K562 (cell line): ENCODE results near the gene PDLIM7. TPM values are rescaled to one million over a fixed set of nuclear protein-coding genes. Genes with fewer than 3 reads are reported as not detected.

ENCODE experiments used
- BCLAF1 ChIP-seq, 2 experiments: fragments of 450-650 bp in 1 of 2; IDR thresholded peaks; 2 replicates each; pipeline ENCODE4 v1.6.1; 2011 to 2017; ENCODE audit warnings: low read depth in 2 of 2, antibody characterized with exemption in 1 of 2, borderline replicate concordance in 1 of 2, low read length in 1 of 2, mild to moderate bottlenecking in 1 of 2, mixed read lengths in 1 of 2; ENCODE audit not compliant: control insufficient read depth in 1 of 2
- E2F1 ChIP-seq: sonication (generic); formaldehyde crosslinking; IDR thresholded peaks from 2 replicates; pipeline ENCODE4 v1.8.1; 2023; ENCODE audit warnings: mild to moderate bottlenecking, missing genetic modification reagents, moderate library complexity
- FIP1L1 ChIP-seq: fragments of 200-400 bp; formaldehyde crosslinking; IDR thresholded peaks from 2 replicates; pipeline ENCODE4 v1.6.1; 2018; ENCODE audit warnings: mild to moderate bottlenecking, low read depth, low read length; ENCODE audit not compliant: poor library complexity, severe bottlenecking
- FOXP4 ChIP-seq: sonication (generic); formaldehyde crosslinking; IDR thresholded peaks from 2 replicates; pipeline ENCODE4 v1.8.0; 2022; ENCODE audit warnings: mild to moderate bottlenecking, missing genetic modification reagents, borderline replicate concordance
- HEY1 ChIP-seq: fragments of 250-450 bp; sonication (Bioruptor Pico); IDR thresholded peaks from 2 replicates; pipeline ENCODE4 v1.5.0; 2020; ENCODE audit warnings: mild to moderate bottlenecking, moderate library complexity, borderline replicate concordance
- JUNB ChIP-seq: fragments of 450-650 bp; formaldehyde crosslinking; conservative IDR thresholded peaks from 2 replicates; pipeline ENCODE4 v1.4.0; 2020; ENCODE audit warnings: mild to moderate bottlenecking
- MNT ChIP-seq, 2 experiments: fragments of 450-650 bp; conservative IDR thresholded peaks; 2 replicates each; pipeline ENCODE4 v1.6.1; 2017; ENCODE audit warnings: mild to moderate bottlenecking in 2 of 2, moderate library complexity in 2 of 2
- MTF1 ChIP-seq: fragments of 250-450 bp; sonication (Bioruptor Pico); IDR thresholded peaks from 2 replicates; pipeline ENCODE4 v1.9.0; 2021; ENCODE audit warnings: moderate library complexity, mild to moderate bottlenecking, inconsistent platforms, borderline replicate concordance
- NKRF ChIP-seq: fragments of 450-650 bp; IDR thresholded peaks from 2 replicates; pipeline ENCODE4 v1.6.1; 2016; ENCODE audit warnings: borderline replicate concordance
- RBM34 ChIP-seq: fragments of 200-400 bp; formaldehyde crosslinking; IDR thresholded peaks from 2 replicates; pipeline ENCODE4 v1.6.1; 2018; ENCODE audit warnings: low read length, borderline replicate concordance; ENCODE audit not compliant: insufficient read depth
- RFX1 ChIP-seq: fragments of 450-650 bp; IDR thresholded peaks from 2 replicates; pipeline ENCODE4 v1.6.1; 2016; ENCODE audit warnings: mild to moderate bottlenecking, moderate library complexity
- SIN3A ChIP-seq, 2 experiments: fragments of 150-350 bp in 1 of 2; IDR thresholded peaks; 2 replicates each; pipeline ENCODE4 v1.6.1; 2011 to 2016; ENCODE audit warnings: borderline replicate concordance in 2 of 2, low read depth in 2 of 2, low read length in 2 of 2, mild to moderate bottlenecking in 2 of 2, moderate library complexity in 2 of 2; ENCODE audit not compliant: control insufficient read depth in 1 of 2
- SMC3 ChIP-seq: conservative IDR thresholded peaks from 2 replicates; pipeline ENCODE4 v1.6.1; 2011; ENCODE audit warnings: low read depth, low read length, improper control_type of control experiment; ENCODE audit not compliant: insufficient read depth
- TGIF2 ChIP-seq: sonication (generic); formaldehyde crosslinking; IDR thresholded peaks from 2 replicates; pipeline ENCODE4 v1.8.1; 2022; ENCODE audit warnings: mild to moderate bottlenecking, missing genetic modification reagents, moderate library complexity
- ZBTB1 ChIP-seq: sonication (generic); formaldehyde crosslinking; IDR thresholded peaks from 2 replicates; pipeline ENCODE4 v1.8.1; 2023; ENCODE audit warnings: missing genetic modification reagents, low read depth, mild to moderate bottlenecking, borderline replicate concordance
- polyA plus RNA-seq, 8 experiments: library from polyadenylated mRNA; depleted of rRNA in 4 of 8; stranded (reverse) in 5 of 8; unstranded in 3 of 8; fragments of >200 nt; fragmentation: Nextera tagmentation in 2 of 8; fragmentation: Illumina TruSeq in 1 of 8; extraction: Ambion mirVana in 2 of 8; extraction: Trizol in 1 of 8; gene quantifications; 2 replicates each; pipeline versions ENCODE4 v1.2.1 to v1.2.3, GENCODE V29; 2011 to 2014; ENCODE audit warnings: inconsistent platforms in 1 of 8, missing spikeins in 1 of 8
- total RNA-seq, 7 experiments: library from RNA; depleted of rRNA in 6 of 7; stranded (reverse); fragments of >200 nt in 6 of 7; fragmentation: Illumina TruSeq in 2 of 7; extraction: Trizol in 2 of 7; gene quantifications; 2 replicates each; pipeline versions ENCODE4 v1.2.1 to v1.2.3, GENCODE V29; 2011 to 2021; ENCODE audit warnings: low replicate concordance in 1 of 7

Gene PDLIM7
- total and polyA plus RNA-seq, 9 of the 15 experiments (the other 6 are each of a cell fraction or from before 2014, with no cell fraction given), result 2.1 to 124 (median 32.6) TPM

- TF ChIP-seq E2F1 (CRISPR knock-in tag) (no peak), NKRF (no peak), SIN3A (IDR thresholded peaks at IDR 0.05; ENCODE audit: borderline replicate concordance in 2 of 2, control insufficient read depth in 1 of 2, low read depth in 2 of 2, low read length in 2 of 2) (peak; percentile 58 to 90; a peak in 2 of 4 replicates), FOXP4 (CRISPR knock-in tag) (no peak), RFX1 (no peak), MTF1 (CRISPR knock-in tag) (no peak), FIP1L1 (peak; percentile 74), BCLAF1 (IDR thresholded peaks at IDR 0.05; ENCODE audit: borderline replicate concordance in 1 of 2, control insufficient read depth in 1 of 2, low read depth in 2 of 2, low read length in 1 of 2) (no peak), MNT (conservative IDR thresholded peaks at IDR 0.05) (peak in 1 of 2 experiments; percentile 48; a peak in 1 of 4 replicates), JUNB (peak; percentile 98), TGIF2 (CRISPR knock-in tag) (peak; percentile 67; the same call in 1 of the 2 replicates), SMC3 (peak; percentile 90), RBM34 (no peak), HEY1 (CRISPR knock-in tag) (no peak), ZBTB1 (CRISPR knock-in tag) (no peak)
Observed at GRCh38 chr5:177454397-177455035, 42.9 kb downstream of the PDLIM7 start (continued).
